H9 (cell line): Measurements from ENCODE around the gene TBC1D8. TPM values are rescaled to one million over a fixed set of nuclear protein-coding genes. Genes with fewer than 3 reads are reported as not detected.

Experiments used
- DNase-seq: peaks from one replicate; pipeline ENCODE4 v3.0.0-alpha.2; 2017
- H2AFZ ChIP-seq: one replicate; pipeline ENCODE4 v1.6.1; 2013; ENCODE audit warnings: mild to moderate bottlenecking, low read length, control low read depth, moderate library complexity
- H2AK5ac ChIP-seq: 2 replicates; pipeline ENCODE4 v1.6.1; 2013; ENCODE audit warnings: low read length, control low read depth, mixed read lengths; ENCODE audit not compliant: insufficient read length
- H2BK120ac ChIP-seq: one replicate; pipeline ENCODE4 v1.6.1; 2013; ENCODE audit warnings: low read depth, mild to moderate bottlenecking, low read length, control low read depth, inconsistent platforms; ENCODE audit not compliant: poor library complexity, severe bottlenecking
- H2BK12ac ChIP-seq: 2 replicates; pipeline ENCODE4 v1.6.1; 2013; ENCODE audit warnings: low read length, control low read depth, mixed read lengths, low read depth; ENCODE audit not compliant: insufficient read length
- H2BK15ac ChIP-seq: 2 replicates; pipeline ENCODE4 v1.6.1; 2013; ENCODE audit warnings: low read depth, low read length, control low read depth
- H2BK20ac ChIP-seq: one replicate; pipeline ENCODE4 v1.6.1; 2013; ENCODE audit warnings: low read depth, mild to moderate bottlenecking, low read length, control low read depth, inconsistent platforms; ENCODE audit not compliant: poor library complexity, severe bottlenecking
- H2BK5ac ChIP-seq: 2 replicates; pipeline ENCODE4 v1.6.1; 2013; ENCODE audit warnings: low read length, control low read depth, mixed read lengths; ENCODE audit not compliant: insufficient read length
- H3K14ac ChIP-seq: 2 replicates; pipeline ENCODE4 v1.6.1; 2013; ENCODE audit warnings: low read length, control low read depth; ENCODE audit not compliant: insufficient read depth
- H3K18ac ChIP-seq: 2 replicates; pipeline ENCODE4 v1.6.1; 2013; ENCODE audit warnings: low read depth, mild to moderate bottlenecking, mixed read lengths, low read length, control low read depth; ENCODE audit not compliant: insufficient read length
- H3K23ac ChIP-seq: 2 replicates; pipeline ENCODE4 v1.6.1; 2013; ENCODE audit warnings: low read length, control low read depth, mixed read lengths, low read depth; ENCODE audit not compliant: insufficient read length
- H3K23me2 ChIP-seq: 2 replicates; pipeline ENCODE4 v1.6.1; 2013; ENCODE audit warnings: low read depth, mild to moderate bottlenecking, mixed read lengths, low read length, control low read depth; ENCODE audit not compliant: insufficient read length, poor library complexity, severe bottlenecking
- H3K27ac ChIP-seq: 2 replicates; pipeline ENCODE4 v1.5.1; 2013; ENCODE audit warnings: low read length, control low read depth, mixed read lengths, low read depth; ENCODE audit not compliant: insufficient read length
- H3K27me3 ChIP-seq: 2 replicates; pipeline ENCODE4 v1.6.1; 2013; ENCODE audit warnings: low read length, control low read depth, inconsistent platforms; ENCODE audit not compliant: insufficient read depth
- H3K4ac ChIP-seq: 2 replicates; pipeline ENCODE4 v1.6.1; 2013; ENCODE audit warnings: low read depth, mild to moderate bottlenecking, control low read depth, inconsistent platforms, low read length, moderate library complexity
- H3K4me1 ChIP-seq: 2 replicates; pipeline ENCODE4 v1.6.1; 2013; ENCODE audit warnings: low read length, control low read depth, inconsistent platforms; ENCODE audit not compliant: insufficient read depth
- H3K4me2 ChIP-seq: 2 replicates; pipeline ENCODE4 v1.6.1; 2013; ENCODE audit warnings: low read length, control low read depth, mixed read lengths; ENCODE audit not compliant: insufficient read length, insufficient read depth
- H3K56ac ChIP-seq: 2 replicates; pipeline ENCODE4 v1.6.1; 2013; ENCODE audit warnings: low read depth, mild to moderate bottlenecking, mixed read lengths, low read length, control low read depth; ENCODE audit not compliant: insufficient read length
- H3K79me1 ChIP-seq: 2 replicates; pipeline ENCODE4 v1.6.1; 2013; ENCODE audit warnings: low read depth, mild to moderate bottlenecking, moderate library complexity, low read length, control low read depth, inconsistent platforms; ENCODE audit not compliant: insufficient read depth, poor library complexity, severe bottlenecking
- H3K79me2 ChIP-seq: 2 replicates; pipeline ENCODE4 v1.6.1; 2013; ENCODE audit warnings: low read length, control low read depth, inconsistent platforms; ENCODE audit not compliant: insufficient read depth
- H3K9ac ChIP-seq: 2 replicates; pipeline ENCODE4 v1.6.1; 2013; ENCODE audit warnings: low read length, control low read depth, mixed read lengths; ENCODE audit not compliant: insufficient read length; ENCODE audit errors: extremely low read depth
- H3K9me3 ChIP-seq: one replicate; pipeline ENCODE4 v1.6.1; 2013; ENCODE audit warnings: low read depth, low read length, inconsistent platforms; ENCODE audit not compliant: control insufficient read depth
- H3T11ph ChIP-seq: one replicate; pipeline ENCODE4 v1.6.1; 2013; ENCODE audit warnings: mild to moderate bottlenecking, low read length, control low read depth, inconsistent platforms
- H4K20me1 ChIP-seq: one replicate; pipeline ENCODE4 v1.6.1; 2013; ENCODE audit not compliant: control insufficient read depth, insufficient read length, insufficient read depth
- H4K5ac ChIP-seq: 2 replicates; pipeline ENCODE4 v1.6.1; 2013; ENCODE audit warnings: low read depth, mild to moderate bottlenecking, mixed read lengths, low read length, control low read depth; ENCODE audit not compliant: insufficient read length
- H4K8ac ChIP-seq: replicated peaks from 2 replicates; pipeline ENCODE4 v1.6.1; 2013; ENCODE audit warnings: low read length, control low read depth, mixed read lengths, low read depth; ENCODE audit not compliant: insufficient read length
- H4K91ac ChIP-seq: 2 replicates; pipeline ENCODE4 v1.6.1; 2013; ENCODE audit warnings: low read depth, mild to moderate bottlenecking, moderate library complexity, mixed read lengths, low read length, control low read depth; ENCODE audit not compliant: insufficient read length
- H3K27ac Mint-ChIP-seq, 3 experiments: 2 replicates in 2 of 3; 3 replicates in 1 of 3; pipeline ENCODE4 v1.8.0; 2020 to 2021; ENCODE audit warnings: mixed read lengths in 3 of 3, mild to moderate bottlenecking in 1 of 3, moderate library complexity in 1 of 3
- H3K27me3 Mint-ChIP-seq: 2 replicates; pipeline ENCODE4 v1.8.0; 2021; ENCODE audit warnings: low read depth, mild to moderate bottlenecking, moderate library complexity, mixed read lengths
- H3K36me3 Mint-ChIP-seq, 3 experiments: 2 replicates in 2 of 3; 3 replicates in 1 of 3; pipeline ENCODE4 v1.8.0; 2020 to 2021; ENCODE audit warnings: low read depth in 3 of 3, mixed read lengths in 3 of 3; ENCODE audit not compliant: insufficient read depth in 1 of 3
- H3K4me1 Mint-ChIP-seq, 2 experiments: 2 replicates each; pipeline ENCODE4 v1.8.0; 2020; ENCODE audit warnings: mixed read lengths in 2 of 2
- H3K4me3 Mint-ChIP-seq, 2 experiments: 2 replicates in 1 of 2; 3 replicates in 1 of 2; pipeline ENCODE4 v1.8.0; 2020 to 2021; ENCODE audit warnings: mild to moderate bottlenecking in 2 of 2, mixed read lengths in 2 of 2, moderate library complexity in 1 of 2
- H3K9me3 Mint-ChIP-seq, 2 experiments: 2 replicates in 1 of 2; 3 replicates in 1 of 2; pipeline ENCODE4 v1.8.0; 2020; ENCODE audit warnings: mild to moderate bottlenecking in 2 of 2, mixed read lengths in 2 of 2, moderate library complexity in 1 of 2
- WGBS: extraction: QIAGEN DNeasy Blood & Tissue Kit; methylation state at CpG from one replicate; pipeline ENCODE4 v1.1.7; 2013; ENCODE audit warnings: missing lambda C conversion rate, low lambda C conversion rate, mixed read lengths; ENCODE audit not compliant: insufficient read length; ENCODE audit errors: extremely low coverage; 5-methylcytosine and 5-hydroxymethylcytosine counted together
- total RNA-seq: library from RNA; stranded (reverse); gene quantifications from 2 replicates; pipeline ENCODE4 v1.2.1, GENCODE V29; 2021
- TF ChIP-seq, protein P1 (sequence below): fragments of 200-600 bp; sonication (generic); conservative IDR thresholded peaks from 3 replicates; pipeline ENCODE4 v1.8.0; 2021; ENCODE audit warnings: antibody characterized with exemption, mild to moderate bottlenecking

The TBC1D8 gene
- total RNA-seq, 1 experiment from 2014 or later: 16.6 TPM

DNA sequence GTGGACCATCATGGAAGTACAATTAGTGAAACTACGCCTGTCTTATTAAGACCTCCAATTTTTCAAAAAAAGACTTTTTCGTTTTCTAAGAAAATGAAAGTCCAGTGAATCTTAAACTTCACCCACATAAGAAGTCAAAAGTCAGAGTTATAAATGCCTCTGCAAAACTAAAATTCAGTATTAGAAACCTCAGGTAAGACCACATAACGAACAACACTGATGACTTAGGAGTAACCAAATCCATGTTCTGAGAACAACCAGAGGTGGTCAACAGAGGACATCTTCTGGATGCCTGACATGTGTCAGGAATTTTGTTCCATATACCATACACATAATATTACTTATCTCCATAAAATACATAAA, 86.7 kb downstream of the TBC1D8 start:
- no CpG with 5 or more reads among the region's 3 CpGs for whole genome bisulfite sequencing
- H3K27ac Mint-ChIP-seq: no peak overlapping the region
- H3K9ac ChIP-seq: no peak overlapping the region

More for the DNA sequence above, 86.7 kb downstream of the TBC1D8 start:
- no peak overlapping the region for H2BK5ac ChIP-seq
- peaks cover 2% of the 10 kb centered on the region; the same call in 1 of the 2 replicates for H3K79me2 ChIP-seq
- no peak overlapping the region for H4K5ac ChIP-seq
- no peak overlapping the region for H2AFZ ChIP-seq
- H4K91ac ChIP-seq: no peak overlapping the region
- H3K4me1 ChIP-seq: no peaks in the 10 kb centered on the region
- no peak for DNase-seq
- no peaks in the 10 kb centered on the region for H4K20me1 ChIP-seq
- no peak overlapping the region for H2AK5ac ChIP-seq
- H2BK120ac ChIP-seq: no peak overlapping the region
- no peaks in the 10 kb centered on the region for H3K27me3 ChIP-seq
- no peak overlapping the region for H2BK12ac ChIP-seq
- H2BK20ac ChIP-seq: no peak overlapping the region
- Mint-ChIP-seq H3K36me3 (peaks cover under 1 to 6% (median 4%) of the 10 kb centered on the region in 3 experiments; a peak in 5 of 7 replicates), H3K4me1 (peaks cover 4 to 9% of the 10 kb centered on the region in 2 experiments; a peak in 3 of 4 replicates), H3K27me3 (no peaks in the 10 kb centered on the region), H3K4me3 (no peak overlapping the region), H3K9me3 (no peaks in the 10 kb centered on the region)
- H3K23me2 ChIP-seq: no peaks in the 10 kb centered on the region
- TF ChIP-seq, protein P1, sequence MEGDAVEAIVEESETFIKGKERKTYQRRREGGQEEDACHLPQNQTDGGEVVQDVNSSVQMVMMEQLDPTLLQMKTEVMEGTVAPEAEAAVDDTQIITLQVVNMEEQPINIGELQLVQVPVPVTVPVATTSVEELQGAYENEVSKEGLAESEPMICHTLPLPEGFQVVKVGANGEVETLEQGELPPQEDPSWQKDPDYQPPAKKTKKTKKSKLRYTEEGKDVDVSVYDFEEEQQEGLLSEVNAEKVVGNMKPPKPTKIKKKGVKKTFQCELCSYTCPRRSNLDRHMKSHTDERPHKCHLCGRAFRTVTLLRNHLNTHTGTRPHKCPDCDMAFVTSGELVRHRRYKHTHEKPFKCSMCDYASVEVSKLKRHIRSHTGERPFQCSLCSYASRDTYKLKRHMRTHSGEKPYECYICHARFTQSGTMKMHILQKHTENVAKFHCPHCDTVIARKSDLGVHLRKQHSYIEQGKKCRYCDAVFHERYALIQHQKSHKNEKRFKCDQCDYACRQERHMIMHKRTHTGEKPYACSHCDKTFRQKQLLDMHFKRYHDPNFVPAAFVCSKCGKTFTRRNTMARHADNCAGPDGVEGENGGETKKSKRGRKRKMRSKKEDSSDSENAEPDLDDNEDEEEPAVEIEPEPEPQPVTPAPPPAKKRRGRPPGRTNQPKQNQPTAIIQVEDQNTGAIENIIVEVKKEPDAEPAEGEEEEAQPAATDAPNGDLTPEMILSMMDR: no peak
- H2BK15ac ChIP-seq: no peak overlapping the region
- no peaks in the 10 kb centered on the region for H3K9me3 ChIP-seq
- H3K23ac ChIP-seq: no peak overlapping the region
- H3K18ac ChIP-seq: no peak overlapping the region
- no peak overlapping the region for H3K4me2 ChIP-seq
- no peak overlapping the region for H3T11ph ChIP-seq
- H3K4ac ChIP-seq: no peak overlapping the region
- H3K14ac ChIP-seq: no peak overlapping the region
- no peak overlapping the region for H3K56ac ChIP-seq
- H3K79me1 ChIP-seq: no peaks in the 10 kb centered on the region
- no peak overlapping the region for H3K27ac ChIP-seq
- H4K8ac ChIP-seq: no peak overlapping the region
